HEK293 (cell line): Measurements from ENCODE around the gene FLACC1.

Experiments
- CTCF ChIP-seq: fragments of 450-650 bp; formaldehyde crosslinking; IDR thresholded peaks from 2 replicates; pipeline ENCODE4 v1.5.1; 2016; ENCODE audit warnings: missing biosample characterization, missing genetic modification characterization
- GLI4 ChIP-seq: fragments of 450-650 bp; formaldehyde crosslinking; IDR thresholded peaks from 2 replicates; pipeline ENCODE4 v1.5.1; 2016; ENCODE audit warnings: missing biosample characterization, missing genetic modification characterization
- KLF10 ChIP-seq: fragments of 450-650 bp; IDR thresholded peaks from 2 replicates; pipeline ENCODE4 v1.5.1; 2018; ENCODE audit warnings: missing biosample characterization, mild to moderate bottlenecking, missing genetic modification characterization
- KLF9 ChIP-seq: fragments of 450-650 bp; formaldehyde crosslinking; IDR thresholded peaks from 2 replicates; pipeline ENCODE4 v1.5.1; 2016; ENCODE audit warnings: missing biosample characterization, missing genetic modification characterization, low read depth
- SP2 ChIP-seq: fragments of 450-650 bp; formaldehyde crosslinking; IDR thresholded peaks from 2 replicates; pipeline ENCODE4 v1.5.1; 2016; ENCODE audit warnings: missing biosample characterization, missing genetic modification characterization
- YY1 ChIP-seq: fragments of 450-650 bp; formaldehyde crosslinking; IDR thresholded peaks from 2 replicates; pipeline ENCODE4 v1.5.1; 2018; ENCODE audit warnings: missing biosample characterization, missing genetic modification characterization
- ZBTB7A ChIP-seq: fragments of 450-650 bp; formaldehyde crosslinking; IDR thresholded peaks from 2 replicates; pipeline ENCODE4 v1.5.1; 2016; ENCODE audit warnings: low read depth, missing biosample characterization, missing genetic modification characterization
- ZNF121 ChIP-seq: fragments of 450-650 bp; formaldehyde crosslinking; IDR thresholded peaks from 2 replicates; pipeline ENCODE4 v1.5.1; 2016; ENCODE audit warnings: missing biosample characterization, missing genetic modification characterization
- ZNF157 ChIP-seq: fragments of 450-650 bp; formaldehyde crosslinking; IDR thresholded peaks from 2 replicates; pipeline ENCODE4 v1.5.1; 2016; ENCODE audit warnings: missing biosample characterization, missing genetic modification characterization
- ZNF302 ChIP-seq: fragments of 450-650 bp; formaldehyde crosslinking; IDR thresholded peaks from 2 replicates; pipeline ENCODE4 v1.5.1; 2016; ENCODE audit warnings: missing biosample characterization, missing genetic modification characterization, low read depth
- ZNF768 ChIP-seq: fragments of 450-650 bp; formaldehyde crosslinking; IDR thresholded peaks from 2 replicates; pipeline ENCODE4 v1.5.1; 2018; ENCODE audit warnings: missing biosample characterization, mild to moderate bottlenecking, missing genetic modification characterization
- ZNF792 ChIP-seq: fragments of 450-650 bp; formaldehyde crosslinking; IDR thresholded peaks from 2 replicates; pipeline ENCODE4 v1.5.1; 2016; ENCODE audit warnings: missing biosample characterization, missing genetic modification characterization

GRCh38 chr2:201327678-201328077 lies 29.5 kb downstream of the FLACC1 start:
- no peak for TF ChIP-seq SP2 (tag by site-specific recombination)
- TF ChIP-seq CTCF (tag by site-specific recombination): no peak
- TF ChIP-seq ZNF121 (tag by site-specific recombination): no peak
- no peak for TF ChIP-seq KLF10
- TF ChIP-seq ZBTB7A (tag by site-specific recombination): no peak
- no peak for TF ChIP-seq YY1 (tag by site-specific recombination)
- no peak for TF ChIP-seq ZNF792 (tag by site-specific recombination)
- no peak for TF ChIP-seq ZNF157
- TF ChIP-seq ZNF302 (tag by site-specific recombination): no peak
- no peak for TF ChIP-seq KLF9
- TF ChIP-seq GLI4 (tag by site-specific recombination): no peak
- TF ChIP-seq ZNF768 (tag by site-specific recombination): no peak
